Ishikawa (cell line): ENCODE results near the gene STXBP1.

Experiments
- CEBPB ChIP-seq: IDR thresholded peaks from 2 replicates; pipeline ENCODE4 v1.6.1; 2012
- TAF1 ChIP-seq: IDR thresholded peaks from 2 replicates; pipeline ENCODE4 v1.6.1; 2012; ENCODE audit warnings: low read depth, mild to moderate bottlenecking

DNA sequence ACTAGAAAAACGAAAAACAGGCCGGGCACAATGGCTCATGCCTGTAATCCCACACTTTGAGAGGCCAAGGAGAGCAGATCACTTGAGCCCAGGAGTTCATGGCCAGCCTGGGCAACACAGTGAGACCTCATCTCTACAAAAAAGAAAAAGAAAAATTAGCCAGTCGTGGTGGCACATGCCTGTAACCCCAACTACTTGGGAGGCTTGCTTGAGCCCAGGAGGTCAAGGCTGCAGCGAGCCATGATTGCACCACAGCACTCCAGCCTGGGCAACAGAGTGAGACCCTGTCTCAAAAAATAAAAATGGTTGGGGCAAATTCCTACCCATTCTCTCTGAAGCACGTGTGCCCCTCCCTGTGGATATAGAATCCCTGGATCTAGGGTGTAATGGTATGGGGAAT, 86.3 kb downstream of the STXBP1 start:
- TF ChIP-seq TAF1: no peak
- TF ChIP-seq CEBPB: no peak
